A549 treated with AZD2906 at 1 μM for 4 hours (cell line): ENCODE measurements around the gene REG3A. TPM values are rescaled to one million over a fixed set of nuclear protein-coding genes. Genes with fewer than 3 reads are reported as not detected.

ENCODE experiments used
- total RNA-seq: library from RNA; stranded (reverse); fragments of 200-300 nt; extraction: Qiagen RNA extraction; gene quantifications from 5 replicates; pipeline ENCODE4 v1.2.3, GENCODE V29; 2022

The REG3A gene
- not detected in 5 replicates for total RNA-seq

GRCh38 chr2:79159653-79160052, at the start of gene REG3A:
Gene REG3A, minus strand, starts transcription at chr2:79159753. Its CDS starts 348 bp downstream, at chr2:79159405.

GRCh38 chr2:79120194-79120713, 39.3 kb downstream of the REG3A start, which contains the start of gene REG1A:
Gene REG1A, plus strand, starts transcription at chr2:79120488. Its CDS starts 374 bp downstream, at chr2:79120862.

Other genes with a start within 250 kb of the REG3A start
- not detected in 5 replicates for gene REG3G, start 134.1 kb downstream of the REG3A start, total RNA-seq
- gene REG1B, start 71.8 kb downstream of the REG3A start, total RNA-seq, result not detected in 5 replicates
- not detected in 5 replicates for gene REG1A, start 39.3 kb downstream of the REG3A start, total RNA-seq